ENCODE measurements around the gene TSEN54. TPM values are rescaled to one million over a fixed set of nuclear protein-coding genes. Genes with fewer than 3 reads are reported as not detected.

TSEN54 gene
- total RNA-seq: 10 to 100 TPM in 3 of 4 donors, 1 to 10 TPM in 1; 9.4 to 33.3 (median 14.9) TPM

DNA sequence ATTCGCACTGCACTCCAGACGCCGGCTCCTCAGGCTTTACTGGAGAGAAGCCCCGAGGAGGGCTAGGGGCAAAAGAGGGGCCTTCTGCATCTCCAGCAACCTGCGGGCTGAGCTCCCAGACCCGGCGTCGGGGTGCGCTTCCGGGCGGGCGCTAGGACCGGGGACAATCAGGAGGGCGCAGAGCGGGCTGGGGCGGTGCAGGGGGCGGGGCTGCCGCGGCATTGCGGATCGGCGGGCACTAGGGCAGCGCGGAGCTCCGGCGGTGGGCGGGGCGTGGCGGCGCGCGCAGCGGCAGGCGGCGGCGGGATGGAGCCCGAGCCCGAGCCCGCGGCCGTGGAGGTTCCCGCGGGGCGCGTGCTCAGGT, at the start of gene TSEN54:
TSEN54 (plus strand) TSS at position 274 of the 364 bp plus-strand sequence; CDS start at position 307, 33 bp downstream.
- ATAC-seq (ENCODE audit: low FRiP score) (peak; percentile 82), DNase-seq (ENCODE audit: low spot score) (peak; percentile 59)
- TF ChIP-seq CTCF (IDR thresholded peaks at IDR 0.05): no peak

- no peak for TF ChIP-seq CTCF (IDR thresholded peaks at IDR 0.05)
- ATAC-seq (ENCODE audit: low FRiP score): no peak
- DNase-seq (ENCODE audit: low spot score): no peak
Measured at GRCh38 chr17:75468291-75468754, 48.0 kb upstream of the TSEN54 start.

GRCh38 chr17:75468779-75469373, 47.5 kb upstream of the TSEN54 start:
- no peak for TF ChIP-seq CTCF (IDR thresholded peaks at IDR 0.05)
- peak; percentile 23 for ATAC-seq (ENCODE audit: low FRiP score)
- DNase-seq (ENCODE audit: low spot score): no peak

DNA sequence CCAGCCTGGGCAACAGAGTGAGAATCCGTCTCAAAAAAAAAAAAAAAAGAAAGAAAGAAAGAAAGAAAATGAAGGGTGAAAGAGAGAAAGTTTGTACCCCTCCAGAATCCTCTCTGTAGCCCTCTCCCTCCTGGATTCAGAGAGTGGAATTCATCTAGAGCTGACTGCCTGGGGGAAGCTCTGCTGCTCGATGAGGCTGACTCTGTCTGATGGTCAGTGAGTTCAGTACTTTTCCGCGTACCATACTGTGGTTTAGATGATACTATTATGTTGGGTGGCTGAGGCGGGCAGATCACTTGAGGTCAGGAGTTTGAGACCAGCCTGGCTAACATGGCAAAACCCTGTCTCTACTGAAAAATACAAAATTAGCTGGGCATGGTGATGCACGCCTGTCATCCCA, 45.1 kb upstream of the TSEN54 start:
- no peak for TF ChIP-seq CTCF (IDR thresholded peaks at IDR 0.05)
- no peak for DNase-seq (ENCODE audit: low spot score)
- no peak for ATAC-seq (ENCODE audit: low FRiP score)

GRCh38 chr17:75472119-75472518, 44.2 kb upstream of the TSEN54 start:
- no peak for ATAC-seq (ENCODE audit: low FRiP score)
- no peak for DNase-seq (ENCODE audit: low spot score)
- no peak for TF ChIP-seq CTCF (IDR thresholded peaks at IDR 0.05)

DNA sequence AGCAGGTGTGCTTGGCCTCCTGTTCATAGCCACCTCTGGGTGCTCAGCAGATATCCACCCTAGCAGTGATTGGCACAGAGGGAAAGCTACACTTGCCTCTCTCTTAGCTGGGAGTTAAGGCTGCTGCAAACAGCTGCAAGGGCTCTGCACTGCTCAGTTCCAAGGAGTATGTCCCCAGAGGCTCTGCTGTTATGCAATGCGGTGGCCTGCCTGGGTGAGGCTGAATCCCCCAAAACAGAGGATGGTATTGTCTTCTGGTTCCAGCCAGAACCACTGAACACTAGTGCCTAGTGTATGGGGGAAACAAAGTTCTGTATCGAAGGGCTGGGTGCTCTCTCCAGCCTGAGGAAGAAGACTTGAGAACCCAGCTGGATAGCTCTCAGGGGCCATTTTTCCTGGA, 43.1 kb upstream of the TSEN54 start:
- ATAC-seq (ENCODE audit: low FRiP score) (no peak), DNase-seq (ENCODE audit: low spot score) (no peak)
- no peak for TF ChIP-seq CTCF (IDR thresholded peaks at IDR 0.05)

DNA sequence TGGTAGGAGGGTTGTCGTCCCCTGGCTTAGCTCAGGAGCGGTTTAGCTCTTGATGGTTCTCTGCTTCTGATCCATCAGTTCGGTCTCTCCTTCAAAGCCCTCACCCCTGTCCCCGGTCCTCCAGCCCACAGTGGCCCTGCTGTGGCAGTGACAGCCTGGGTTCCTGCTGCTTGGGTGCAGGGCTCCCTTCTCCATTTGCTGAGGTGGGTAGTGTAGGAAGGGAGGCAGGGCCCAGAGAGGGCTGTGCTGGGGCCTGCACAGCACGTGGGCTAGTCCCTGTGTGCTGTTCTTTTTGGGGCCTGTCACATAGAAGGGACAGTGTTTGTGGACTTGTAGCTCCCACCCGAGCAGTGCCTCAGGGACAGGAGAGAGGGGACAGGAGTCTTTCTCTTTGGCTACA, 41.6 kb upstream of the TSEN54 start:
- TF ChIP-seq CTCF (IDR thresholded peaks at IDR 0.05): no peak
- no peak for DNase-seq (ENCODE audit: low spot score)
- ATAC-seq (ENCODE audit: low FRiP score): no peak
